Muscle of back (tissue), 11 donors: ENCODE data around the gene KANK2. TPM values are rescaled to one million over a fixed set of nuclear protein-coding genes. Genes with fewer than 3 reads are reported as not detected.
"Not testable (repeated sequence)": the region's sequence is repeated elsewhere in the genome, so short reads cannot be mapped to it uniquely, and the experiment has no call there.

Source experiments
- DNase-seq, 3 donors: peaks; one replicate each; pipeline versions ENCODE4 v3.0.0 to v3.0.0-alpha.2; 2013
- polyA plus RNA-seq, 10 donors: library from polyadenylated mRNA; unstranded; fragments of 120-200 nt; gene quantifications; one replicate each; pipeline ENCODE4 v1.2.1, GENCODE V29; 2013; ENCODE audit not compliant: insufficient read length in 10 of 10

Gene KANK2
- polyA plus RNA-seq, 10 donors = 99.0 to 131 (median 106) TPM

DNA sequence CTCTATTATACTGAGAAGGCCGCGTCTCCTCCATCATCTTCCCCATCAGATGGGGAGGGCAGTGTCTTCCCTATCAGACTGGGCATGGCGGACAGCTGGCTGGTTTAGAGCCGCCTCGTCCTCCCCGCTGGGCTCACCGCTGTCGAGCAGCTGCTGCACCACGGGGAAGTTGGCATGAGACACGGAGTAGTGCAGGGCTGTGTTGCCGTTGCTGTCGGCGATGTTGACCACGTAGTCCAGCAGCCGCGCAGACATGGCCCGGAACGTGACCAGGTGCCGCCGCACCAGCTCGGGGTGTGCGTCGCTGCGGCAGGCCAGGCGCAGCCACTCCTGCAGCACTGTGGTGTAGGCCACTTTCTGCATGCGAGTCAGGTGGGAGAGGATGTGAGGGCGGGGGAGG lies 23.0 kb downstream of the KANK2 start:
- DNase-seq = peak in 1 of 3 donors; percentile 36

DNA sequence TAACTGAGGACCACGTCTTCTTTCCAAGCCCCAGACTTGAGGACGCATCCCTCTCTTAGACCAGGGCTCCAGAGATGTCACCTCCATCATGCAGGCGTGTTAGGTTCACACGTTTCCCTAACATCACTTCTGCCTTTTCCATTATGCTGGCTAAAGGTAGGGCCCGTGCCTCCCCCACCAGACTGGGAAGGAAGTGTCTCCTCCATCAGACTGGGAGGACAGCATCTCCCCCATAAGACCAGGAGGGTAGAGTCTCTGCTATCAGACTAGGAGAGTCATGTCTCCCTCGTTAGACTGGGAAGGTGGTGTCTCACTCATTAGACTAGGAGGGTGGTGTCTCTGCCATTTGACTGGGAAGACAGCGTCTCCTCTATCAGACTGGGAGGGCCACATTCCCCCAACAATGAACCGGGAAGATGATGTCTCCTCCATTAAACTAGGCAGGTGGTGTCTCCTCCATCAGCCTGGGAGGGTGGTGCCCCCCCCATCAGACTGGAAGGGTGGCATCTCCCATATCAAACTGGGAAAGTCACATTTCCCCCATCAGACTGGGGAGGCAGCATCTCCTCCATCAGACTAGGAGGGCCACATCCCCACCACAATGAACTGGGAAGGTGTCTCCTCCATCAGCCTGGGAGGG lies 23.7 kb downstream of the KANK2 start:
- DNase-seq = no peak

DNA sequence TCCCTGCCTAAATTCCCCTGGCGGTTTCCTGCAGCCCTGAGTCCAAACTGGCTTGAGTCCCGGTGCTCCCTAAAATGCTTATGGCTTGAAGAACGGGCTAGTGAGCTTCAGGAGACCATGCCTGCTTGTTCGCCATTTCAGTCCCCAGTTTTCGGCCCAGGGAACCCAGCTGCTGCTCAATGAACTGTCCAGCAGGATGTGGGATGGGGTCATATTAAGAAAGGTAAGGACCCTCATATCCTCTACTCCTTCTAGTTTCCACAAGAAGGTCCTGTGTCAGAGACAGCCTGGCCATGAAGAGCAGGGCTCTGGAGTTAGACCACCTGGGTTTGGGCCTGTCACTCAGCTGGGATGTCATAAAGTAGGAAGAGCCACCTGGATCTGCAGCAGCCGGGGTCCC lies 24.8 kb downstream of the KANK2 start:
- DNase-seq = no peak

DNA sequence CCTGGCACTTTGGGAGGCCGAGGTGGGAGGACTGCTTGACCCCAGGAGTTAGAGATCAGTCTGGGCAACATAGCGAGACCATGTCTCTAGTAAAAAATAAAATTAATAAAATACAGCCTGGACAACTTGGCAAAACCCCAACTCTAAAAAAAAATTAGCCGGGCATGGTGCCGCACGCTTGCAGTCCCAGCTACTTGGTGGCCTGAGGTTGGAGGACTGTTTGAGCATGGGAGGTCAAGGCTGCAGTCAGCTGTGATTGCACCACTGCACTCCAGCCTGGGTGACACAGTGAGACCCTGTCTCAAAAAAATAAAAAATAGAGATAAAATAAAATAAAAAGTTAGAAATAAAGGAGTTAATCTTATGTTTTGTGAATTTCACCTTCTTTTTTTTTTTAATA lies 26.2 kb downstream of the KANK2 start:
- DNase-seq = no peak

DNA sequence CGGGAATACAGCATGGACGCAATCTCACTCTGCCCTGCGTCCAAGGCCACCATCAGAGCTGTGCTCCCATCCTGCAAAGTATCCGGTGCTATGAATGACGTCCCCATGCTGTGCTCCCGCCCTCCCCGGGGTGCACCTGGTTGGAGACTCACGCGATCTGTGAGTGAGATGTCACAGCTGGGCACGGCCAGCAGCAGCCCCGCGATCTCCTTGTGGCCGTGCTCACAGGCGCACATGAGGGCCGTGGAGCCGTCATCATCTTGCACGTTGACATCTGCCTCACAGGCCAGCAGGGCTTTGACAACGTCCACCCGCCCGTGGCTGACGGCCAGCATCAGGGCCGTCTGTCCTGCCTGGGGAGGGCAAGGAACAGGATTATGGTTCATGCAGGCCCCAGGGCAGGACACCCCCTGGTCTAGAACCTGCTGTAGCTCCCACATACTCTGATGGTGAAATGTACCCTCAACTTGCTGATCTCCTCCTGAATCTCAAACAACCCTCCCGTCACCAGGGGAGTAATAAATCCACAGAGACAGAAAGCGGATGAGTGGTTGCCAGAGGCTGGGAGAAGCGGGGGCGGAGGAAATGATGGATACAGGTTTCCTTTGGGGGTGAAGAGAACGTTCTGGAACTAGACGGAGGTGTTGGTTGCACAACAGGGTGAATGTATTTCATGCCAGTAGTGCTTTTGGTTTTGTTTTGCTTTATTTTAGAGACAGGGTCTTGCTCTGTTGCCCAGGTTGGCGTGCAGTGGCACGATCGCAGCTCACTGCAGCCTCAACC lies 27.3 kb downstream of the KANK2 start:
- no peak for DNase-seq

DNA sequence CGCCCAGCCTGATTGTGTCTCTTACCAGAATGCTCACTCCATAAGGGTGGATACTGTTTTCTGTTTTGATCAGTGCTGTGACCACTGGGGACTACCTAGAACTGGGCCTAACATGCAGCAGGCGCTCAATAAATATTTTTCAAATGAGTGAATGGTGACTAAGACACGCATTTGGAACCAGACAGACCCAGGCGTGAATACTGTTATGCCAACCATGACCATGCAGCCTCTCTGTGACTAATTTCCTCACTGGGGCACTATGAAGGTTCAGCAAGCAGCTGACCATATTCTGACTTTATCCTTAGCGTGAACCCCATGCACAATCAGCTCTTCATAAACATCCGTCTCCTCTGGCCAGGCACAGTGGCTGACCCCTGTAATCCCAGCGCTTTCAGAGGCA lies 28.8 kb downstream of the KANK2 start:
- peak in 1 of 3 donors; percentile 68 for DNase-seq

DNA sequence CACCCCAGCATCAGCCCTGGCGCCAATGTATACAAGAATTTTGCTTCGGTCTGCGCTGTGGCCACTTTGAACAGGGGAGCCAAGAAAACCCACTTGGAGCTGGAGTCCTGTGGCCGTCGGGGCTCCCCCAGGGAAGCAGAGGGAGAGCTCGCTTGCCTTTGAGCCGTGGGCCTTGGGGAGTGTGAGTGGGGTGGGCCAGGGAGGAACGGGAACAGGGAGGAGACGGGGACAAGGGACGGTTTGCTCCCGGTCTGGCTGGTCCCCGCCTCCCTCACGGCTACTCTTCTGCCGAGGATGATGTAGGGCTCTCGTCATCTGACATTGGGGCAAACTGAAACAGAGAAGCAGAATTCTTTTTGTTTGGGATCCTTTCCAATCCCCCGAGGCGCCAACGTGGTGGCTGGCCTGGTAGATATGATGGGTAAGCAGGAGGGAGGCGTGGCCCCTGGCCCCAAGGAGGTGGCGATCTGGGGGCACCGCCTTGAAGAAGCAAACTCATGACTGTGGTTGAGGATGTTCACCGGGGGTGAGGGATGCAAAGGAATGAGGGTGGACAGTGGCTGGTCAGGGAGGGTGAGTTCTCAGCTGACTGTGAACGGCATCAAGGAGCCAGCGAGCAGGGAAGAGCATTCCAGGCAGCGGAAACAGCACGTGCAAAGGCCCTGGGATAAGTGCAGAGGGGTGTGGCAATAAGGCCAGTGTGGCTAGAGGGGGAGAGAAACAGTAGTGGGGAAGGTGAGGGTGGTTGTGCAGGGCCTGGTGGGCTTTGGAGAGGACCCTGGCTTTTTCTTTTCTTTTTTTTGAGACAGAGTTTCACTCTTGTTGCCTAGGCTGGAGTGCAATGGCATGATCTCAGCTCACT lies 30.8 kb downstream of the KANK2 start:
- DNase-seq = peak in 1 of 3 donors; percentile 49

DNA sequence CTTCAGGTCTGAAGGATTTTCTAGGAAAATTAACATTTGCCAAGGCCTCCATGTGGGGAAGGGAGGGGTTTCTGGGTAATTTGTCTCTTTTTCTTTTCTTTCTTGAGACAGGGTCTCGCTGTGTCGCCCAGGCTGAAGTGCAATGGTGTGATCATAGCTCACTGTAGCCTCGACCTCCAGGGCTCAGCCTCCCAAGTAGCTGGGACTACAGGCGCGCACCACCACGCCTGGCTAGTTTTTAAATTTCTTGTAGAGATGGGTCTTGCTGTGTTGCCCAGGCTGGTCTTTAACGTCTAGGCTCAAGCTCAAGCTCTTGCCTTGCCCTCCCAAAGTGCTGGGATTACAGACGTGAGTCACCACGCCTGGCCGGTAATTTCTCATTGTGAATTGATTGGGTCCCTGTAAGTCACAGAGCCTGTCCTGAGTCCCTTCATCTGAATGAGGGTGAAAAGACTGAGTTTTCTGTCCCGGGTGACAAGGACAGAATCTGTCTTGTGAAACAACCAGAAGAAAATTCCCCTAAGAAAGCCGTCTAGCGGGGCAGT lies 31.8 kb downstream of the KANK2 start:
- no peak for DNase-seq

DNA sequence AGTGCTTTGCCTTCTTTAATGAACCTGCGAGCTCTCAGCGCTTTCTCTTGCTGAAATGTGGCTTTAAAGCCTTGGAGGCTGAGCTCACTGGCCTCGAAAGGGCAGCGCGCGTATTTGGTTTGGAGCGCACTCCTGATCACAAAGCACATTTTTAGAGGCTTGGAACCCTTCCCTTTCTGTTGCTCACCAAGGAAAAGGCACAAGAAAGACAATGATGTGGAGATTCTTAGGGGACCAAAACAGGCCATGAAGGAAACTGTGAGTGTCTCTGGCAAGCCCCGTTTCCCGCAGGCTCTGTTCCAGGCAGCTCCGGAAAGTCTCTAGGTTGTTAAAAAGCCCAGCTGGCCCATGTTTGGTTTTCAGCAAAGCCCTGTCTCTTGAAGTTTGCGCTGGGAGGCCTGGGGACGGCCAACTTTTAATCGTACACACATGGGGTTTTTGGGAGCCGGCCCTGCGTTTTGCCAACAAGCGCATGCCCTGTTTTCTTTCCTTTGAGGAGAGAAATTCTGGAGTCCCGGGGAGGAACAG lies 32.4 kb downstream of the KANK2 start:
- peak; percentile 77 to 96 (median 91) for DNase-seq

DNA sequence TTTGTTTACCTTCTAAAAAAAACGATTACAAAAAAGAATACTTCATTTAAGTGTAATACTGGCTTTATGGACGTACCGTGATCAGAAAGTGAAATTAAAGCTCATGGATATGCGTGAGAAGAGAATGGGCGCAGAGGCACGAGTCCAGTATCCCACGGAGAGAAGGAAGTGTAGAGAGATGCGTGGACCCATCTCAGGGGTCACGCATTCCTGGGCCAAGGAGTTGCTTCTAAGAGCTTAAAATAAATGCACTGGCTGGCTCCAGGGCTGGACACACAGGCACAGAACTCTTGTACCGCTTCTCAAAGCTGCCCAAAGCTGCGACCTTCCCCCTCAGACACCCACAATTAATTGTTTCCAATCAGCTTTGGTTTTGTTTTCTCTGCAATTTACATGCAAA lies 33.0 kb downstream of the KANK2 start:
- peak in 1 of 3 donors; percentile 61 for DNase-seq

DNA sequence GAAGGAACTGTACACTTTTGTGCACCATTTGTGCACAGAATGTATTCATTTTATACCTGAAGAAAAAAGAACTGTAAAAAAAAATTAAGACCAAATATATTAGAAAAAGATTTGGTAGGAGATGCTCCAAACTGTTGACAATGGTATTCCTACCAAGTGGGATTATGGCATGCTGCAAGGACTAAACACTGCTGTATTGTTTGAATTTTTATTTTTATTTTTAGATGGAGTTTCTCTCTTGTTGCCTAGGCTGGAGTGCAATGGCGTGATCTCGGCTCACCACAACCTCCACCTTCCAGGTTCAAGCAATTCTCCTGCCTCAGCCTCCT lies 36.9 kb downstream of the KANK2 start:
- not testable (repeated sequence) for DNase-seq

DNA sequence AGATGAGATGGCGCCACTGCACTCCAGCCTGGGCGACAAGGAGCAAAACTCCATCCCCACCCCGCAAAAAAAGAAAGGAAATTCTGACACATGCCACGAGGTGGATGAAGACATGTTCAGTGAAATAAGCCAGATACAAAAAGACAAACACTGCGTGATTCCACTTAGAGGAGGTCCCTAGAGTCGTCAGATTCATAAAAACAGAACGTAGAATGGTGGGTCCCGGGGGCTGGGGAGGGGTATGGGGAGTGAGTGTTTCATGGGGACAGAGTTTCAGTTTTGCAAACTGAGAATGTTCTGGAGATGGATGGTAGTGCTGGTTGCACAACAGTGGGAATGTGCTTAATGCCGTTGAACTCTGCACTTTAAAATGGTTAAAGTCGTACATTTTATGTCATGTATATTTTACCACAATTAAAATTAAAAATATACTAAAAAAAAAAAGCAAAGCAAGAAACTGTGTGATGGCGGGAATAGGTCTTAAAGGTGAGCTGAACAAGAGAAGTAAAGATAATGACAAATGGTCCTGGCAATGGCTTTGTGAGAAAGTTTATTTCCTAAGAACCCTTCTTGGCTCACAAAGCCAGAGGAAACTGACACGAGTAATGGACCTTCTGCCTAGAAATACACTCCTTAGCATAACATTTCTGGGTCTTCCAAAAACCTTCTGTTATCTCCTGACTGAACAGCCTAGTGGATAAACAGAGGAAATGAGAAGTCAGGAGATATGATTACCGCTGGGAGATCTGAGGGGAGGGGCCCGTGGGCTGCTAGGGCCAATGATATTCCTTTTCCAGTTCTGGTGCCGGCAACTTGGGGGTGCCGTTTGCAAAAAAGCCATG lies 37.5 kb downstream of the KANK2 start:
- DNase-seq = peak in 1 of 3 donors; percentile 58

DNA sequence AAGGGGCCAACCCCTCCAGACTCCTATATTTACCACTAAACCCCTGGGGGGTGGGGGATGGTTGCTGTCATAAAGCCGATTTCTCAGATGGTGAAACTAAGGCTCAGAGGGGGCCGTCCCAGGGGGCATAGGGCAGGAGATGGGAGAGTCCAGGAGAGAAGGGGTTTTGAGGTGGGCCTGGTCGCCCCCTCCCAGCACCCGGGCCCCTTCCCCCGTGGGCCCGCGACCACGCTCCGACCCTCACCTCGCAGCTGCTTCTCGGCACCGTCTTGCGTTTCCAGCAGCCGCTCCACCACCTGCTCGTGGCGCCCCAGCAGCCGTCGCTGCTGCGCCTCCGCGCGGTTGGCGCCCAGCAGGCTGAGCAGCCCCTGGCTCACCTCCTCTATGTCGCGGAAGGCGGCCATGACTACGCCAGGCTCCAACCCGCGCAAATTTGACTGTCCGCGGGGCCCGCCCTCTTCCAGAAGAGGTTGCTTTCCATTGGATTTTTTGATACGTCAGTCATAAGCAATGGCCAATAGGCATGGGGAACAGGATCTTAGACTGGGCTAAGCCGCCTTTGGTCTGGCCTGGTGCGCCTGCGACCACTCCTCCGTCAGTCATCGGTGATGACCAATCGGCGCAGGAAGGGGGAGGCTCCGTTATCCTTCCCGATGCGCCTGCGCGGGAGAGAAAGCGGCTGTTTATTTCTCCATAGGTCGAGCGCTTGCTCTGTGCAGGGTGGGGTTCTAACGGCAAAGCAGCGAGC lies 41.8 kb downstream of the KANK2 start, which contains the start of gene SPC24:
Gene SPC24 (minus strand): TSS at position 410 of the 748 bp plus-strand sequence. CDS start 6 bp downstream, at position 404.
- peak; percentile 98 to 99 (median 99) for DNase-seq

DNA sequence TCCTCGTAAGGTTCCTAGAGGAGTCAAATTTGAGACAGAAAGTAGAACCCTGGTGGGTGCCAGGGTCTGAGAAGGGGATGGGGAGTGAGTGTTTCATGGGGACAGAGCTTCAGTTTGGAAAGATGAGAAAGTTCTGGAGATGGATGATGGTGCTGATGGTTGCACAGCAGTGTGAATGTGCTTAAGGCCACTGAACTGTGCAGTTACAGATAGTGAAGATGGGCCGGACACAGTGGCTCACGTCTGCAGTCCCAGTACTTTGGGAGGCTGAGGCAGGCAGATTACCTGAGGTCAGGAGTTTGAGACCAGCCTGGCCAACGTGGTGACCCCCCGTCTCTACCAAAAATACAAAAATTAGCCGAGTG lies 42.7 kb downstream of the KANK2 start:
- DNase-seq = no peak

DNA sequence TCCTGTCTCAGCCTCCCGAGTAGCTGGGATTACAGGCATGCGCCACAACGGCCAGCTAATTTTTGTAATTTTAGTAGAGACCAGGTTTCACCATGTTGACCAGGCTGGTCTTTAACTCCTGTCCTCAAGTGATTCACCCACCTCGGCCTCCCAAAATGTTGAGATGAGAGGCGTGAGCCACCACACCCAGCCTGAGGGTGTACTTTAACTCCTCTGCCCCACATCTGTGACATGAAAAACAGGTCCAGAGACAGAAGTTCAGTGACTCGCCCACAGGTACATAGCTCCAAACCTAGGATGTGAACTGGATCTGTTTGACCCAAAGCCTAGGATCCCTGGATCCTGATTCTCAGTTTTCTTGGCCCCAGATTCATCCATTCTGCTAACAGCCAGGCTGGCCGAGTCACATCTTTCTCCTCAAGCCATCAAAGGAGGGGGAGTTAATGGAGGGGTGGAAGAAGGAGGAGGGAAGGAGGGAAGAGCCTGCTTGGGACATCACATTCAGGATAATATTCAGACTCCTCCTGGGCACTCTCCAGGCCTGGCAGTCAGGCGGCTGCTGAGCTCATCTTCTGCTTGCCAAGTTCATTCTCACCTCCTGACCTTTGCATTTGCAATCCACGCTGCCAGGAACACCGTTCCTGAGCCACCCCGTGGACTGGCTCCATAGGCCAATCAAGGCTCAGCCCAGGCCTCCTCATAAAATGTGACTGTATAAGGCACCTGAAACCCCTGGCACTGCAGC lies 44.9 kb downstream of the KANK2 start:
- peak in 1 of 3 donors; percentile 66 for DNase-seq

DNA sequence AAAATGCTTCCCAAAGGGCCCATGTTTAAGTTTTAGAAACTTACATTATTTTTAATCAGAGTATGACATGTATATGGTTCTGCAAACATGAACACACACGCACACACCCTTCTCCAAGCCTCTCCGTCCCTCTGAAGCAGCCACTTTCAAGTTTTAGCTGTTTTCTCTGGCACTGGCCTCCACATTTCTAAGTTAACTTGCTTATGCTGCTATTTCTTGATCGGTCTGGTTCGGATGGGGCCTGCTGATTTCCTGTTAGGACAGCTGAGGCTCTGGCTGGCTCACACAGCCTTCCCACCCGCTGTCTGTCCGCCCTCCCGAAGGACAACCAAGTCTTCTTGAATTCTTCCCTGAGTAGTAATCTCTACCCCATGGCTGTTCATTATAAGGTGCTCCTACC lies 46.2 kb downstream of the KANK2 start:
- peak; percentile 57 to 91 (median 76) for DNase-seq

DNA sequence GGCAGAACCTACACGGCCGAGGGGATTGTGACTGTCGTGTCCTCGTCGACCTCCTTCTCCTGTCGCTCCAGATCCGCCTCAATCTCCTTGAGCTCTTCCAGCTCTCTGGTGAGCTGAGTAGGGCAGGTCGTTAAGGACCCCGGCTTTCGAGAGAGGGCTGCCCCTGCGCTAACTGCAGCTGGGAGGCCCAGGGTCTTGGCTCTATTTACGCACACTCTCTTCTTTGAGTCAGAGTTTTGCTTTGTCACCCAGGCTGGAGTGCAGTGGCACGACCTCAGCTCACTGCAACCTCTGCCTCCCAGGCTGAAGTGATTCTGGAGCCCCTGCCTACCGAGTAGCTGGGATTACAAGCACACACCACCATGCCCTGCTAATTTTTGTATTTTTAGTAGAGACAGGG lies 49.3 kb downstream of the KANK2 start:
- no peak for DNase-seq

DNA sequence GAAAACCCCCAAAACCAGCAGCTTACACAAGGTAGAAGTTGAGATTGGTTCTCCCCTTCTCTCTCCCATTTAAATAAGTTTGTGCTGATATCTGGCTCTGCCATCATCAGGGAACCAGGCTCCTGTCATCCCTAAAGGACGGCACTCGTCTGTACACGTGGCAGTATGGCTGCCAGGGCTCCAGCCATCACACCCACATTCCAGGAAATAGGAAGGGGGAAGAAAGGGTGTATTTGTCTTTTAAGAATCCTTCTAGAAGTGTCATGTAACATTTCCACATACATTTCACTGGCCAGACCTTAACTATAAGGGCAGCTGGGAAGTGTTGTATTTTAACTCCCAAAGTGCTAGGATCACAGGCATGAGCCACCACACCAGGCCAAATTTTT lies 51.8 kb downstream of the KANK2 start:
- no peak for DNase-seq

DNA sequence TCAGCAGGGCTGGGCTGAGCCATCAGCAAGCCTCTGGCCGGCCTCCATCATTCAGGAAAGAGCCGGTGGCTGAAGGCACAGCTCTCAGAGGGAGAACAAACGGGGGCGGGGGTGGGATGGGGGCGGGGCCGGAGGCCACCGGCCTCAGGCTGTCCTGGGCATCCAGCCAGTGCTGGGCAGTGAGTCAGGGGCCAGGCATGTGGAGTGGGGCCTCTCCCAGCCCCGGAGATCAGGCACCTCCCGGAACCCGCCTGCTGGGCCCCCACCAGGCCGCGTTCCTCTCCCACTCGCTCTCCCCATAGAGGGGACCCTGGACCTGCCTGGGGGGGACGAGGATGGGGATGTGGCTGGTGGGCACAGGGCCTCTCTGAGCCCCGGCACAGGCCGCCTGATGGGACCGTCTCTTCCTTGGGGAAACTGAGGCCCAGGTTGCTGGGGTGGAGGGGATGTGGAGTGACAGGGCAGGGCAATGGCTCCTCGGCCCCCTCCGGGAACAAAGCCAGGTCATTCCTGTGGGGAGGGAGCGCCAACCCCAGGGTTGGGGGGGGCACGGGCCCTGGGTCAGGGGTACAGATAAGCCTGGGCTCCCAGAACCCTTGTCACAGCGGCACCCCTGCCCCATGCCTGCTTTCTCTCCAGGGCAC lies 54.7 kb downstream of the KANK2 start:
- peak; percentile 91 to 93 (median 92) for DNase-seq
